ENCODE results near the gene TMEM91.
"Not testable (repeated sequence)": the region's sequence is repeated elsewhere in the genome, so short reads cannot be mapped to it uniquely, and the experiment has no call there.

TMEM91 gene

DNA sequence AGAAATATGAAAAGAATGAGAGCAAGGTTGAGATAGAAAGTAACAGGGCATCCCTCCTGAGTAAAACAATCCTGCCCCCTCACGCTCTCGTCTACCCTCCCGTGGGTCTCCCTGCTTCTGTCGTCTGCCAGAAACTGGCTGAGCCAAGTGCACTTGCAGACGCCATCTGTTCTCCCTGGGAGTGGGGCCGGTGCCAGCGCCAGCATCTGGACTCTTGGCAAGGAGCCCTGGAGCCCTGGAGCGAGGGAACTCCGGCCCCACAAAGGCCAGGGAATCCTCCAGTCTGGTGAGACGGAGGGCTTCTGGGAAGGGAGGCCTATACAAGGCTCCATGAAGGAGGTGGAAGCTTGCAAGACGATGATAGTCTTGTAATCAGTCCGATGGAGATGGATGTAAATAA is 2.3 kb upstream of the TMEM91 start:
- no peak for DNase-seq (ENCODE audit: low read depth in 2 of 3, low spot score in 2 of 3)

DNA sequence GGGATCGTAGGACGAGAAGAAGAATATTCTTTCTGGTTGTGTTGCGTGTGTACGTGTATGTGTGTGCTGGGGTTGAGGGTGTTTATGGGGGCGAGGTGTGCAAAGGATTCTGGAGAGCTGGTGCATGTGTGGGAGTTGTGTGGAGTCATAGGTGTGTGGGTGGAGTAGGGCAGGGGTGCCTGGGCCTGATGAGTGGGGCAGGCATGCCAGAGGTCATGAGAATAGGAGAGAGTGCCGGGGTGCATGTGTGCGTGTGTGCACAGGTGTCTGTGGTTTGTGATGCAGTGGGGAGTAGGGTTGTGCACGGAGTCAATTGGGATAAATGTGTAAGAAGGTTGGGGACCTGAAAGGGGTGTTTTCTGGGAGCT is 649 bp downstream of the TMEM91 start:
- no peak for DNase-seq (ENCODE audit: low read depth in 2 of 3, low spot score in 2 of 3)

- DNase-seq (ENCODE audit: low read depth in 2 of 3, low spot score in 2 of 3), result no peak
These were observed 1.8 kb downstream of the TMEM91 start for GRCh38 chr19:41377977-41378709.

DNA sequence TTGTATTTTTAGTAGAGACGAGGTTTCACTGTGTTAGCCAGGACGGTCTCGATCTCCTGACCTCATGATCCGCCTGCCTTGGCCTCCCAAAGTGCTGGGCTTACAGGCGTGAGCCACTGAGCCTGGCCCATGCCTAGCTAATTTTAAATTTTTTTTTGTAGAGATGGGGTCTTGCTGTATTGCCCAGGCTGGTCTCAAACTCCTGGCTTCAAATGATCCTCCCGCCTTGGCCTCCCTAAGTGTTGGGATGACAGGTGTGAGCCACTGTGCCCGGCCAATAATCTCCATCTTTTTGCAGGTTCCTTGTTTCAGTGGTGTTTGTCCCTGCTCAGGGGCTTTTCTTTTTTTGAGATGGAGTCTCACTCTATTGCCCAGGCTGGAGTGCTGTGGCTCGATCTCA is 5.2 kb downstream of the TMEM91 start:
- DNase-seq (ENCODE audit: low read depth in 2 of 3, low spot score in 2 of 3), result not testable (repeated sequence)

GRCh38 chr19:41384351-41384750 is 8.0 kb downstream of the TMEM91 start:
- DNase-seq (ENCODE audit: low read depth in 2 of 3, low spot score in 2 of 3), result no peak

- DNase-seq (ENCODE audit: low read depth in 2 of 3, low spot score in 2 of 3), result no peak
These were observed 10.1 kb downstream of the TMEM91 start for GRCh38 chr19:41386442-41386841.

- no peak for DNase-seq (ENCODE audit: low read depth in 2 of 3, low spot score in 2 of 3)
These were observed 15.3 kb downstream of the TMEM91 start for GRCh38 chr19:41391618-41392017.

DNA sequence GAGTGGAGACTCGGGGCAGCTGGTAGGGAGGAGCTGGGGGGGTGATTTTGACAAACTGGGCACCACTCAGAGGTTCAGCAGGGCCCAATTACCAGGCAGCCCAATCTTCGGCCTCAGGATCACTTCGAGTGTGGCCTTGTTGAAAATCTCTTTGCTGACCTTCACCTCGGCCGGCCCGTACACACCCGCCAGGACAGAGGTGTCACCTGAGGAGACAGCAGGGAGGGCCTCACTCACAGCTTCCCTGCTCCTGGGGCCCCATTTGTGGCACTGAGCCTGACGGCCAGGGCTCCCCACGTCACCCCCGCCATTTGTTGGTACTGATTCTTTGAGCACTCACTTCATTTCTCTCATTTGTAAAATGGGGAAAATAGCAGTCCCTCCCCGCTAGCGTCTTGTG is 16.4 kb downstream of the TMEM91 start:
- no peak for DNase-seq (ENCODE audit: low read depth in 2 of 3, low spot score in 2 of 3)

GRCh38 chr19:41395355-41395754 is 19.0 kb downstream of the TMEM91 start:
- no peak for DNase-seq (ENCODE audit: low read depth in 2 of 3, low spot score in 2 of 3)

GRCh38 chr19:41397086-41398049 is 21.0 kb downstream of the TMEM91 start, which contains the start of the genes BCKDHA and EXOSC5:
BCKDHA (plus strand) TSS chr19:41397818; CDS start chr19:41397828, 10 bp downstream.
EXOSC5 (minus strand) TSS chr19:41397359; CDS start chr19:41397328, 31 bp downstream.
- peak; percentile 90 to 97 (median 91) for DNase-seq (ENCODE audit: low read depth in 2 of 3, low spot score in 2 of 3)

DNA sequence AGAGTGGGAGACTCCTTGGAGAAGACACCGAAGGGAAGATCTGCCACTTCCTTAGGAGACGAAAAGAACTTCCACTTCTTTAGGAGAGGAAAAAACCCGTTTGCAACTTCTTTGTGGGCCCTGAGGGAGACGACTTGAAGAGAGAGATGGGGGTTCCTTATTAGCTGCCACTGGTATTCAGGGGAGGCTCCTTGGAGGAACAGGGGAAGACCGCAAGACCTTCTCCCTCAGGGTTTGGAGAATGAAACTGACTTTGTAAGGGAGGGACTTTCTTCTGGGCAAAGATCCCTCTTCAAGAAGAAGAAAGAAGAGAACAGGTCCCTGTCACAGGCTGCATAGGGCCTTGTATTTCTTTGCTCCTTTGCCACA is 21.7 kb downstream of the TMEM91 start:
- DNase-seq (ENCODE audit: low read depth in 2 of 3, low spot score in 2 of 3), result no peak

GRCh38 chr19:41398598-41398997 is 22.3 kb downstream of the TMEM91 start:
- no peak for DNase-seq (ENCODE audit: low read depth in 2 of 3, low spot score in 2 of 3)

GRCh38 chr19:41399091-41399490 is 22.8 kb downstream of the TMEM91 start:
- DNase-seq (ENCODE audit: low read depth in 2 of 3, low spot score in 2 of 3), result no peak

- no peak for DNase-seq (ENCODE audit: low read depth in 2 of 3, low spot score in 2 of 3)
These were observed 23.2 kb downstream of the TMEM91 start for GRCh38 chr19:41399525-41399924.

- DNase-seq (ENCODE audit: low read depth in 2 of 3, low spot score in 2 of 3), result no peak
These were observed 25.1 kb downstream of the TMEM91 start for GRCh38 chr19:41401483-41401882.

DNA sequence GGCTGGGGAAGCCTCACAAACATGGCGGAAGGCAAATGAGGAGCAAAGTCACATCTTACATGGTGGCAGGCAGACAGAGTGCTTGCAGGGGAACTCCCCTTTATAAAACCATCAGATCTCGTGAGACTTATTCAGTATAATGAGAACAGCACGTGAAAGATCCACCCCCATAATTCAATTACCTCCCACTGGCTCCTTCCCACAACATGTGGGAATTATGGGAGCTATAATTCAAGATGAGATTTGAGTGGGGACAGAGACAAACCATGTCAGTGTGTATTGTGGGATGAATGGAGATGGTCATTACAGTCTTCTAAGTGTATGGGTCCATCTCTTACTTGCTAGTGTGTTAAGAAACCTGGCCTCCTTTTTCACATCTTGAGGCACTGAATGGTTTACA is 25.7 kb downstream of the TMEM91 start:
- no peak for DNase-seq (ENCODE audit: low read depth in 2 of 3, low spot score in 2 of 3)

GRCh38 chr19:41403181-41403970 is 27.0 kb downstream of the TMEM91 start:
- no peak for DNase-seq (ENCODE audit: low read depth in 2 of 3, low spot score in 2 of 3)

- no peak for DNase-seq (ENCODE audit: low read depth in 2 of 3, low spot score in 2 of 3)
These were observed 29.4 kb downstream of the TMEM91 start for GRCh38 chr19:41405776-41406175.

DNA sequence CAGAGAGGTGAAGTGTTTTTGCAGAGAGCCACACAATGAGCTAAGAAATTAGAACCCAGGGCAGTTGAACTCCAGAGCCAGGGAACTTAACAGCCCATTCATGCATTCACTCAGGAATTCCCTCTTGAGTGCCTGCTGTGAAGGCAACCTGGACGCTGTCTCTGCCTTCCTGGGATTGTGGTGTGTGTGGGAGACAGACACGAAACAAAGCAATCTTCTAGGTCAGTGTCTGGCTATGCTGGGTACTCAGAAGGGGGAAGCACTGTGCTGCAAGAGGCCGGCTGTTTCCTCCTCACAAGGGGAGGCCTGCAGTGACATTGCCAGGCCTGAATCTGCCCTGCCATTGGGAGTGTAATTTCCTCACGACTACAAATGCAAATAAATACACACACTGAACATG is 30.9 kb downstream of the TMEM91 start:
- no peak for DNase-seq (ENCODE audit: low read depth in 2 of 3, low spot score in 2 of 3)

- DNase-seq (ENCODE audit: low read depth in 2 of 3, low spot score in 2 of 3), result no peak
These were observed 31.9 kb downstream of the TMEM91 start for GRCh38 chr19:41408256-41408655.

DNA sequence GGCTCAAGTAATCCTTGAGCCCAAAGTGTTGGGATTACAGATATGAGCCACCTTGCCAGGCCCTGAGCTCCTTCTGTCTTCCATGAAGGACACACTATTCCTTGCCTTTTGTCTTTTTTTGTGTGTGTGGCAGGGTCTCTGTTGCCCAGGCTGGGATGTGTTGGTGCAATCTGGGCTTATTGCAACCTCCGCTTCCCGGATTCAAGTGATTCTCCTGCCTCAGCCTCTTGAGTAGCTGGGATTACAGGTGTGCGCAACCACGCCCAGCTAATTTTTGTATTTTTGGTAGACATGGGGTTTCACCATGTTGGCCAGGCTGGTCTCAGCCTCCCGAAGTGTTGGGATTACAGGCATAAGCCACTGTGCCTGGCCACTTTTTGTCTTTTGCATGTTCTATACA is 32.5 kb downstream of the TMEM91 start:
- not testable (repeated sequence) for DNase-seq (ENCODE audit: low read depth in 2 of 3, low spot score in 2 of 3)
